HG03354 (cell line): ENCODE data around the gene CLCN4.

Experiments
- ATAC-seq: cut with Tn5 transposase; IDR thresholded peaks from one replicate; pipeline ENCODE4 v1.9.1; 2021; ENCODE audit warnings: mild to moderate bottlenecking; ENCODE audit not compliant: unreplicated experiment, poor library complexity, severe bottlenecking

The CLCN4 gene

GRCh38 chrX:10187421-10187820 lies 30.6 kb downstream of the CLCN4 start:
- ATAC-seq: no peak

GRCh38 chrX:10189317-10190268 lies 32.8 kb downstream of the CLCN4 start:
- peak; percentile 92 for ATAC-seq

GRCh38 chrX:10190367-10190766 lies 33.6 kb downstream of the CLCN4 start:
- ATAC-seq: no peak

- no peak for ATAC-seq
These were observed 36.8 kb downstream of the CLCN4 start for GRCh38 chrX:10193587-10193986.

- ATAC-seq: no peak
These were observed 38.6 kb downstream of the CLCN4 start for GRCh38 chrX:10195425-10195824.

GRCh38 chrX:10195947-10196346 lies 39.2 kb downstream of the CLCN4 start:
- no peak for ATAC-seq

GRCh38 chrX:10197279-10198210 lies 40.8 kb downstream of the CLCN4 start:
- ATAC-seq: no peak

GRCh38 chrX:10198254-10198653 lies 41.5 kb downstream of the CLCN4 start:
- no peak for ATAC-seq

- ATAC-seq: peak; percentile 92
These were observed 42.4 kb downstream of the CLCN4 start for GRCh38 chrX:10199212-10199611.

- no peak for ATAC-seq
These were observed 46.8 kb downstream of the CLCN4 start for GRCh38 chrX:10203617-10204016.

GRCh38 chrX:10206317-10206716 lies 49.5 kb downstream of the CLCN4 start:
- ATAC-seq: no peak

GRCh38 chrX:10208281-10208856 lies 51.6 kb downstream of the CLCN4 start:
- no peak for ATAC-seq

GRCh38 chrX:10208953-10209352 lies 52.2 kb downstream of the CLCN4 start:
- ATAC-seq: no peak

- ATAC-seq: no peak
These were observed 55.6 kb downstream of the CLCN4 start for GRCh38 chrX:10212395-10212794.

GRCh38 chrX:10213716-10214115 lies 56.9 kb downstream of the CLCN4 start:
- no peak for ATAC-seq

GRCh38 chrX:10216208-10216607 lies 59.4 kb downstream of the CLCN4 start:
- ATAC-seq: no peak

- ATAC-seq: no peak
These were observed 60.4 kb downstream of the CLCN4 start for GRCh38 chrX:10217198-10217597.

- ATAC-seq: no peak
These were observed 64.9 kb downstream of the CLCN4 start for GRCh38 chrX:10221651-10222050.

- no peak for ATAC-seq
These were observed 66.5 kb downstream of the CLCN4 start for GRCh38 chrX:10223276-10223675.

- ATAC-seq: no peak
These were observed 67.0 kb downstream of the CLCN4 start for GRCh38 chrX:10223781-10224180.
